SK-N-SH (cell line): ENCODE data around the gene PRRC2B. TPM values are rescaled to one million over a fixed set of nuclear protein-coding genes. Genes with fewer than 3 reads are reported as not detected.

Source experiments
- CTCF ChIA-PET: fragments of 300-600, 350-600 bp; formaldehyde crosslinking; extraction: SDS; loops from one replicate; lab custom pipeline; 2021; lab: Yijun Ruan, JAX
- POLR2A ChIA-PET: fragments of 350-600 bp; sonication (Branson Sonifier 250); formaldehyde crosslinking; extraction: SDS; loops from one replicate; lab custom pipeline; 2020; ENCODE audit warnings: antibody characterized with exemption, inconsistent platforms; lab: Yijun Ruan, JAX
- DNase-seq: peaks from one replicate; pipeline ENCODE4 v3.0.0; 2012
- H2AFZ ChIP-seq: fragments of 200-600 bp; sonication (generic); 2 replicates; pipeline ENCODE4 v1.8.1; 2016; ENCODE audit warnings: antibody characterized with exemption, mild to moderate bottlenecking, low read depth
- H3F3A ChIP-seq: fragments of 200-600 bp; sonication (generic); replicated peaks from 2 replicates; pipeline ENCODE3; 2016; ENCODE audit warnings: antibody characterized with exemption, mild to moderate bottlenecking; ENCODE audit not compliant: insufficient read depth
- H3K27ac ChIP-seq, 2 experiments: fragments of 200-500 bp in 1 of 2; fragments of 200-600 bp in 1 of 2; sonication (Bioruptor generic) in 1 of 2; sonication (generic), shearing (Covaris generic) in 1 of 2; 2 replicates each; pipeline versions ENCODE4 v1.5.1 to v1.6.1; 2014 to 2016; ENCODE audit warnings: low read depth in 2 of 2, inconsistent platforms in 1 of 2, low read length in 1 of 2, mild to moderate bottlenecking in 1 of 2, mixed read lengths in 1 of 2
- H3K27me3 ChIP-seq: fragments of 200-600 bp; sonication (generic), shearing (Covaris generic); 2 replicates; pipeline ENCODE4 v1.6.1; 2016; ENCODE audit warnings: mixed run types; ENCODE audit not compliant: insufficient read depth
- H3K36me3 ChIP-seq, 2 experiments: fragments of 200-500 bp in 1 of 2; fragments of 200-600 bp in 1 of 2; sonication (Bioruptor generic) in 1 of 2; sonication (generic) in 1 of 2; replicated peaks in 1 of 2; 2 replicates each; pipeline versions ENCODE3 to v1.5.1; 2014 to 2016; ENCODE audit warnings: low read length in 1 of 2, mild to moderate bottlenecking in 1 of 2; ENCODE audit not compliant: insufficient read depth in 2 of 2, control insufficient read depth in 1 of 2
- H3K4me1 ChIP-seq, 2 experiments: fragments of 200-500 bp in 1 of 2; fragments of 200-600 bp in 1 of 2; sonication (Bioruptor generic) in 1 of 2; sonication (generic), shearing (Covaris generic) in 1 of 2; 2 replicates each; pipeline versions ENCODE4 v1.5.1 to v1.6.1; 2014 to 2016; ENCODE audit warnings: low read depth in 1 of 2, low read length in 1 of 2, mixed run types in 1 of 2; ENCODE audit not compliant: insufficient read depth in 2 of 2, control insufficient read depth in 1 of 2
- H3K4me2 ChIP-seq: fragments of 200-600 bp; sonication (generic), shearing (Covaris generic); 2 replicates; pipeline ENCODE4 v1.6.1; 2017; ENCODE audit warnings: mixed run types
- H3K4me3 ChIP-seq, 2 experiments: fragments of 200-500 bp in 1 of 2; fragments of 200-600 bp in 1 of 2; sonication (Bioruptor generic) in 1 of 2; sonication (generic), shearing (Covaris generic) in 1 of 2; 2 replicates each; pipeline versions ENCODE4 v1.5.1 to v1.8.1; 2014 to 2016; ENCODE audit warnings: low read depth in 2 of 2, inconsistent platforms in 1 of 2, low read length in 1 of 2, mild to moderate bottlenecking in 1 of 2, mixed read lengths in 1 of 2, moderate library complexity in 1 of 2
- H3K79me2 ChIP-seq: fragments of 200-600 bp; sonication (generic); 2 replicates; pipeline ENCODE4 v1.8.1; 2017; ENCODE audit warnings: mild to moderate bottlenecking; ENCODE audit not compliant: insufficient read depth
- H3K9ac ChIP-seq: fragments of 200-600 bp; sonication (generic); 2 replicates; pipeline ENCODE4 v1.6.1; 2017; ENCODE audit warnings: mixed run types
- H3K9me2 ChIP-seq: fragments of 200-600 bp; sonication (generic); 2 replicates; pipeline ENCODE4 v1.6.1; 2017; ENCODE audit warnings: mixed run types
- H3K9me3 ChIP-seq: fragments of 200-600 bp; sonication (generic); 2 replicates; pipeline ENCODE4 v1.6.1; 2017; ENCODE audit warnings: mixed run types, mild to moderate bottlenecking, moderate library complexity
- H4K20me1 ChIP-seq: fragments of 200-600 bp; sonication (generic); 2 replicates; pipeline ENCODE4 v1.6.1; 2017; ENCODE audit warnings: mild to moderate bottlenecking, mixed run types; ENCODE audit not compliant: insufficient read depth
- CHD2 ChIP-seq: fragments of 150-350 bp; IDR thresholded peaks from 2 replicates; pipeline ENCODE4 v1.6.1; 2018; ENCODE audit warnings: low read length; ENCODE audit not compliant: partially characterized antibody
- ELF1 ChIP-seq: IDR thresholded peaks from 2 replicates; pipeline ENCODE4 v1.4.0; 2012
- FOSL2 ChIP-seq: IDR thresholded peaks from 2 replicates; pipeline ENCODE4 v1.4.0; 2012; ENCODE audit warnings: low read depth, mild to moderate bottlenecking, moderate library complexity, borderline replicate concordance
- FOXJ3 ChIP-seq: sonication (generic); formaldehyde crosslinking; IDR thresholded peaks from 2 replicates; pipeline ENCODE4 v1.5.1; 2020; ENCODE audit warnings: mild to moderate bottlenecking, missing genetic modification reagents
- MAX ChIP-seq: IDR thresholded peaks from 2 replicates; pipeline ENCODE4 v1.4.0; 2012; ENCODE audit warnings: low read depth
- MEF2A ChIP-seq: IDR thresholded peaks from 2 replicates; pipeline ENCODE4 v1.4.0; 2012; ENCODE audit warnings: low read depth, borderline replicate concordance
- RAD21 ChIP-seq: IDR thresholded peaks from 2 replicates; pipeline ENCODE4 v1.6.1; 2012; ENCODE audit warnings: mild to moderate bottlenecking, low read length
- RCOR1 ChIP-seq: fragments of 150-350 bp; IDR thresholded peaks from 2 replicates; pipeline ENCODE4 v1.6.1; 2017; ENCODE audit warnings: antibody characterized with exemption, low read length
- RXRA ChIP-seq: IDR thresholded peaks from 2 replicates; pipeline ENCODE4 v1.4.0; 2012; ENCODE audit warnings: low read depth, mild to moderate bottlenecking, borderline replicate concordance
- SMC3 ChIP-seq: IDR thresholded peaks from 2 replicates; pipeline ENCODE4 v1.6.1; 2012; ENCODE audit warnings: low read depth, low read length, improper control_type of control experiment
- TAF1 ChIP-seq: IDR thresholded peaks from 2 replicates; pipeline ENCODE4 v1.6.1; 2012; ENCODE audit warnings: low read depth, mild to moderate bottlenecking, low read length, moderate library complexity, borderline replicate concordance
- TCF12 ChIP-seq: IDR thresholded peaks from 2 replicates; pipeline ENCODE4 v1.4.0; 2012
- TEAD4 ChIP-seq: IDR thresholded peaks from 2 replicates; pipeline ENCODE4 v1.4.0; 2012; ENCODE audit warnings: mild to moderate bottlenecking, borderline replicate concordance; ENCODE audit not compliant: insufficient read depth
- USF1 ChIP-seq: IDR thresholded peaks from 2 replicates; pipeline ENCODE4 v1.4.0; 2012; ENCODE audit warnings: low read depth, borderline replicate concordance
- USF2 ChIP-seq: fragments of 150-350 bp; IDR thresholded peaks from 2 replicates; pipeline ENCODE4 v1.6.1; 2017; ENCODE audit warnings: antibody characterized with exemption, low read length, low read depth, borderline replicate concordance
- WGBS: methylation state at CpG from one replicate; pipeline ENCODE4 v1.1.6; 2017; ENCODE audit warnings: low lambda C conversion rate; 5-methylcytosine and 5-hydroxymethylcytosine counted together
- polyA plus RNA-seq, 3 experiments: library from polyadenylated mRNA; depleted of rRNA; stranded (reverse); fragments of >200 nt; gene quantifications; 2 replicates each; pipeline ENCODE4 v1.2.3, GENCODE V29; 2012
- TF ChIP-seq, protein P1 (sequence below): IDR thresholded peaks from 2 replicates; pipeline ENCODE4; 2012
- TF ChIP-seq, protein P2 (sequence below): IDR thresholded peaks from 2 replicates; pipeline ENCODE4 v1.4.0; 2012; ENCODE audit warnings: low read depth, borderline replicate concordance

The PRRC2B gene
- polyA plus RNA-seq, 1 of the 3 experiments (the other 2 are of a cell fraction) = 26.3 TPM

DNA sequence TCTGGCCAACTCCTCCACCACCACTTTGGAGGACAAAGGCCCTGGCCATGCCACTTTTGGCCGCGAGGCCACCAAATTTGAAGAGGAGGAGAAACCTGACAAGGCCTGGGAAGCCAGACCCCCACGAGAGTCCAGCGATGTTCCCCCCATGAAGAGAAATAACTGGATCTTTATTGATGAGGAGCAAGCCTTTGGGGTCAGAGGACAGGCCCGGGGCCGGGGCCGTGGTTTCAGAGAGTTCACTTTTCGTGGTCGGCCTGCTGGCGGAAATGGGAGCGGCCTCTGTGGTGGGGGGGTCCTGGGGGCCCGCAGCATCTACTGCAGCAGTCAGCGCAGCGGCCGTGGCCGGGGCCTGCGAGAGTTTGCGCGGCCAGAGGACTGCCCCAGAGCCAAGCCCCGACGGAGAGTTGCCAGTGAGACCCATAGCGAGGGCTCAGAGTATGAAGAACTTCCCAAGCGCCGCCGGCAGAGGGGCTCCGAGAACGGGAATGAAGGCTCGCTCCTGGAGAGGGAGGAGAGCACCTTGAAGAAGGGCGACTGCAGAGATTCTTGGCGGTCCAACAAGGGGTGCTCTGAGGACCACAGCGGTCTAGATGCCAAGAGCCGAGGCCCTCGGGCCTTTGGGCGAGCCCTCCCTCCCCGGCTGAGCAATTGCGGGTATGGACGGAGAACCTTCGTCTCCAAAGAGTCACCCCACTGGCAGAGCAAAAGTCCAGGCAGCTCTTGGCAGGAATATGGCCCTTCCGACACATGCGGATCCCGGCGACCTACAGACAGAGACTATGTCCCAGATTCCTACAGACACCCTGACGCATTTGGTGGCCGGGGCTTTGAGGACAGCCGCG is 81.4 kb downstream of the PRRC2B start:
- H3K27ac ChIP-seq = no peak overlapping the region
- CTCF ChIA-PET = interaction anchor here (1.0 to 2.1 kb wide), 4 partner anchors 8 to 47 kb away, joined by 4 to 6 read pairs (median 4); no protein-coding TSS in a partner anchor
- POLR2A ChIA-PET = no interaction called here
- peaks cover 65 to 92% of the 10 kb centered on the region in 2 experiments for H3K36me3 ChIP-seq
- no peaks in the 10 kb centered on the region for H3K9me2 ChIP-seq
- H3K9ac ChIP-seq = no peak overlapping the region
- peaks cover 66% of the 10 kb centered on the region for H4K20me1 ChIP-seq
- H3K4me3 ChIP-seq = no peak overlapping the region
- H3K27me3 ChIP-seq = no peaks in the 10 kb centered on the region
- no peak for TF ChIP-seq USF1
- no peak for TF ChIP-seq MAX
- TF ChIP-seq TEAD4 = no peak
- no peak for TF ChIP-seq RCOR1
- no peak for TF ChIP-seq TAF1
- no peak for TF ChIP-seq TCF12
- TF ChIP-seq MEF2A = no peak
- TF ChIP-seq, protein P1, sequence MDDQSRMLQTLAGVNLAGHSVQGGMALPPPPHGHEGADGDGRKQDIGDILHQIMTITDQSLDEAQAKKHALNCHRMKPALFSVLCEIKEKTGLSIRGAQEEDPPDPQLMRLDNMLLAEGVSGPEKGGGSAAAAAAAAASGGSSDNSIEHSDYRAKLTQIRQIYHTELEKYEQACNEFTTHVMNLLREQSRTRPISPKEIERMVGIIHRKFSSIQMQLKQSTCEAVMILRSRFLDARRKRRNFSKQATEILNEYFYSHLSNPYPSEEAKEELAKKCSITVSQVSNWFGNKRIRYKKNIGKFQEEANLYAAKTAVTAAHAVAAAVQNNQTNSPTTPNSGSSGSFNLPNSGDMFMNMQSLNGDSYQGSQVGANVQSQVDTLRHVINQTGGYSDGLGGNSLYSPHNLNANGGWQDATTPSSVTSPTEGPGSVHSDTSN = no peak
- no peak for TF ChIP-seq USF2
- TF ChIP-seq RAD21 = no peak
- no peak for TF ChIP-seq ELF1
- no peak for TF ChIP-seq SMC3
- TF ChIP-seq FOSL2 = no peak
- TF ChIP-seq CHD2 = no peak
- no peak for TF ChIP-seq FOXJ3 (CRISPR knock-in tag)
- no peak for TF ChIP-seq RXRA
- TF ChIP-seq, protein P2, sequence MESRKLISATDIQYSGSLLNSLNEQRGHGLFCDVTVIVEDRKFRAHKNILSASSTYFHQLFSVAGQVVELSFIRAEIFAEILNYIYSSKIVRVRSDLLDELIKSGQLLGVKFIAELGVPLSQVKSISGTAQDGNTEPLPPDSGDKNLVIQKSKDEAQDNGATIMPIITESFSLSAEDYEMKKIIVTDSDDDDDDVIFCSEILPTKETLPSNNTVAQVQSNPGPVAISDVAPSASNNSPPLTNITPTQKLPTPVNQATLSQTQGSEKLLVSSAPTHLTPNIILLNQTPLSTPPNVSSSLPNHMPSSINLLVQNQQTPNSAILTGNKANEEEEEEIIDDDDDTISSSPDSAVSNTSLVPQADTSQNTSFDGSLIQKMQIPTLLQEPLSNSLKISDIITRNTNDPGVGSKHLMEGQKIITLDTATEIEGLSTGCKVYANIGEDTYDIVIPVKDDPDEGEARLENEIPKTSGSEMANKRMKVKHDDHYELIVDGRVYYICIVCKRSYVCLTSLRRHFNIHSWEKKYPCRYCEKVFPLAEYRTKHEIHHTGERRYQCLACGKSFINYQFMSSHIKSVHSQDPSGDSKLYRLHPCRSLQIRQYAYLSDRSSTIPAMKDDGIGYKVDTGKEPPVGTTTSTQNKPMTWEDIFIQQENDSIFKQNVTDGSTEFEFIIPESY = no peak
- TF ChIP-seq, all 33 proteins: peak for 0
- Histone ChIP-seq H2AFZ (no peak overlapping the region), H3K79me2 (peaks cover 60% of the 10 kb centered on the region), H3F3A (peaks cover 6% of the 10 kb centered on the region), H3K4me1 (no peaks in the 10 kb centered on the region; a peak in 1 of 4 replicates), H3K4me2 (no peak overlapping the region), H3K9me3 (no peaks in the 10 kb centered on the region)
- 95% methylated on average over 39 of the region's 46 CpGs for WGBS
- DNase-seq = no peak
